ENCODE results near the gene THUMPD2. TPM values are rescaled to one million over a fixed set of nuclear protein-coding genes. Genes with fewer than 3 reads are reported as not detected.
"Not testable (repeated sequence)": the region's sequence is repeated elsewhere in the genome, so short reads cannot be mapped to it uniquely, and the experiment has no call there.

The THUMPD2 gene
- total RNA-seq, 2 experiments from 2014 or later, result 15.2 to 18.4 TPM

DNA sequence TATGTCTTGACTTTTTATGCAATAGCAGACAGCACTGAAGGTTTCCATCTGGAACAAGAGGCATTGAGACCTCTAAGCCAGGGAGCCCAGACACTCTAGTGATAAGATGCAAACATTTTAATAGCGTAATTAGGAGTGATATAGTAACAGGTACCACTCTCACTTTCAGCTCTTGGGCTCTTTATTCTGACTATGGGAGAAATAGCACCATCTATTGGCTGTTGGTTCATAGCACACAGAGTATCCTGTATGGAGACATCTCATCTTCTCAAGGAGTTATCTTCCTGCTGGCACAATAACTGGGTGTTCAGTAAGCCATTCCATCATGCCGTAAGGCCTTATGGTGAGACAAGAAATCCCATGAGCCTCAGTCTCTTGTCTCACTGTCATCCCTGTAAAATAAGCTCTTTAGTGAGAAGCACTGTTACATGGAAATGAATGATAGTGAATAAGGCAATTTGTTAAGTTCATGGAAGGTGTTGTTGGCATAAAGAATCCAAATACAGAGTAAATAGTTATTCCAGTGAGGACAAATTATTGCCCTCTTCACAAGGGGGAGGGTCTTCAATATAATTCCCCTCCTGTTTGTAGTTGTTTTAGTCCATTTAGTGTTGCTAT lies 48.3 kb downstream of the THUMPD2 start:
- peaks cover 11% of the 10 kb centered on the region for H3K4me1 Mint-ChIP-seq
- POLR2A ChIA-PET, result no interaction called here
- peaks cover 2% of the 10 kb centered on the region for H3K9me3 Mint-ChIP-seq (ENCODE audit: low read depth)
- no peak overlapping the region for H3K27ac Mint-ChIP-seq
- H3K36me3 Mint-ChIP-seq (ENCODE audit: low read depth), result peaks cover 24% of the 10 kb centered on the region
- no peak overlapping the region for H3K4me3 Mint-ChIP-seq
- H3K27me3 Mint-ChIP-seq, result peaks cover 3% of the 10 kb centered on the region
- DNase-seq, result no peak
- intact Hi-C loops (cut with DNase I, micrococcal nuclease), result loop anchor here (1.0 to 10.0 kb wide), 3 partner anchors 196 to 676 kb away; no protein-coding TSS in a partner anchor
- peak; percentile 37 for ATAC-seq
- CTCF ChIA-PET, result interaction anchor here (0.6 to 6.7 kb wide), 9 partner anchors 13 to 784 kb away, joined by 3 to 37 read pairs (median 3); no protein-coding TSS in a partner anchor

DNA sequence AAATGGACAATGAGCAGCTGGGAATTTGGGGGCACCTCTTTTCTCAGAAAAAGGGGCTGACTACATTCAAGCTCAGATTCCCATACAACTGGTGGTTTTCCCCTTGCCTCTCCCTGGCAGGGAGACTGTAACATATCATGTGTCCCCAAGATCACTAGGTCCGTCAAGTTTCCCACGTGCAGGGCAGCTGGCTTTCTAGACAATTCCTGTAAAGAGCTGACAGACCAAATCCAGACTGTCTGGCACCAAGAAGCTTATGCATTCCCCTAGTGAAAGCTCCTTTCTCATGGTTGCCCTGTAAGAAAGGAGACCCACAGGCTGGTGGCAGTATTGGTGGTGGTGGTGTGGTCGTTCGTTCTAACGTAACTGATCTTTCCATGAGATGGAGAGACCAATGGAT lies 48.8 kb downstream of the THUMPD2 start:
- Mint-ChIP-seq H3K4me3 (no peak overlapping the region), H3K36me3 (ENCODE audit: low read depth) (peaks cover 19% of the 10 kb centered on the region), H3K4me1 (peaks cover 11% of the 10 kb centered on the region), H3K9me3 (ENCODE audit: low read depth) (peaks cover 2% of the 10 kb centered on the region), H3K27ac (no peak overlapping the region), H3K27me3 (peaks cover 7% of the 10 kb centered on the region)
- POLR2A ChIA-PET, result no interaction called here
- ATAC-seq, result no peak
- no peak for DNase-seq
- CTCF ChIA-PET, result interaction anchor here (0.7 to 6.7 kb wide), 11 partner anchors 9 to 668 kb away, joined by 3 to 37 read pairs (median 4); no protein-coding TSS in a partner anchor
- intact Hi-C loops (cut with DNase I, micrococcal nuclease), result loop anchor here (1.0 to 10.0 kb wide), 3 partner anchors 195 to 675 kb away; no protein-coding TSS in a partner anchor

- no peak overlapping the region for H3K27ac Mint-ChIP-seq
- ATAC-seq, result peak; percentile 63
Observed at GRCh38 chr2:39728941-39729351, 50.1 kb downstream of the THUMPD2 start.

DNA sequence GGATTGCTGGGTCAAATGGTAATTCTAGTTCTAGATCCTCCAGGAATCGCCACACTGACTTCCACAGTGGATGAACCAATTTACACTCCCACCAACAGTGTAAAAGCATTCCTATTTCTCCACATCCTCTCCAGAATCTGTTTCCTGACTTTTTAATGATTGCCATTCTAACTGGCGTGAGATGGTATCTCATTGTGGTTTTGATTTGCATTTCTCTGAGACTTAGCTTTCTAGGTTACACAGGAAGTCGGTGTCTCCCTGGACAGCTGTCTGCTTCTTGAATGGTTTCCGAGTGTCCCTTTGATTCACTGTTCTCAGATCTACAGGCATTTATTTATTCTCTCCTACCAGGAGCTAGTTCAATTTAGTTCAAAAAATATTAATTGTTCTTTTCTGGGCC lies 51.0 kb downstream of the THUMPD2 start:
- intact Hi-C loops (cut with DNase I, micrococcal nuclease), result loop anchor here in 1 of 2 experiments (10.0 kb wide), 1 partner anchor 343 kb away; no protein-coding TSS in a partner anchor
- CTCF ChIA-PET, result interaction anchor here (0.6 to 6.7 kb wide), 3 partner anchors 10 to 349 kb away, joined by 3 to 37 read pairs (median 7); no protein-coding TSS in a partner anchor
- ATAC-seq, result not testable (repeated sequence)

More at GRCh38 chr2:39728941-39729351, 50.1 kb downstream of the THUMPD2 start:
- CTCF ChIA-PET, result interaction anchor here (0.6 to 6.7 kb wide), 9 partner anchors 10 to 467 kb away, joined by 3 to 37 read pairs (median 4); no protein-coding TSS in a partner anchor
- peak; percentile 71 for DNase-seq
- peaks cover 2% of the 10 kb centered on the region for H3K9me3 Mint-ChIP-seq (ENCODE audit: low read depth)
- peaks cover 11% of the 10 kb centered on the region for H3K27me3 Mint-ChIP-seq
- H3K36me3 Mint-ChIP-seq (ENCODE audit: low read depth), result peaks cover 7% of the 10 kb centered on the region
- intact Hi-C loops (cut with DNase I, micrococcal nuclease), result loop anchor here in 1 of 2 experiments (10.0 kb wide), 1 partner anchor 344 kb away; no protein-coding TSS in a partner anchor
- H3K4me1 Mint-ChIP-seq, result peaks cover 11% of the 10 kb centered on the region
- POLR2A ChIA-PET, result no interaction called here
- no peak overlapping the region for H3K4me3 Mint-ChIP-seq

GRCh38 chr2:39725401-39725800 lies 53.7 kb downstream of the THUMPD2 start:
- CTCF ChIA-PET, result no interaction called here
- no peak for DNase-seq
- peaks cover 16% of the 10 kb centered on the region for H3K27me3 Mint-ChIP-seq
- intact Hi-C loops (cut with DNase I, micrococcal nuclease), result loop anchor here in 1 of 2 experiments (10.0 kb wide), 1 partner anchor 341 kb away; no protein-coding TSS in a partner anchor
- peaks cover 11% of the 10 kb centered on the region for H3K4me1 Mint-ChIP-seq
- ATAC-seq, result no peak
- POLR2A ChIA-PET, result no interaction called here
- no peak overlapping the region for H3K27ac Mint-ChIP-seq
- H3K4me3 Mint-ChIP-seq, result no peak overlapping the region
- peaks cover 2% of the 10 kb centered on the region for H3K9me3 Mint-ChIP-seq (ENCODE audit: low read depth)
- H3K36me3 Mint-ChIP-seq (ENCODE audit: low read depth), result no peaks in the 10 kb centered on the region

More for the DNA sequence above, 51.0 kb downstream of the THUMPD2 start:
- Mint-ChIP-seq H3K4me1 (peaks cover 11% of the 10 kb centered on the region), H3K27me3 (peaks cover 11% of the 10 kb centered on the region)
- H3K36me3 Mint-ChIP-seq (ENCODE audit: low read depth); POLR2A ChIA-PET; DNase-seq; H3K4me3 Mint-ChIP-seq; H3K27ac Mint-ChIP-seq; H3K9me3 Mint-ChIP-seq (ENCODE audit: low read depth): not testable (repeated sequence)

GRCh38 chr2:39724828-39725144 lies 54.3 kb downstream of the THUMPD2 start:
- ChIA-PET POLR2A (no interaction called here), CTCF (interaction anchor here (0.7 kb wide), 1 partner anchor 175 kb away, joined by 3 read pairs; no protein-coding TSS in a partner anchor)
- H3K27ac Mint-ChIP-seq, result no peak overlapping the region
- H3K36me3 Mint-ChIP-seq (ENCODE audit: low read depth), result no peaks in the 10 kb centered on the region
- ATAC-seq (no peak), DNase-seq (no peak)
- peaks cover 18% of the 10 kb centered on the region for H3K27me3 Mint-ChIP-seq
- no peak overlapping the region for H3K4me3 Mint-ChIP-seq
- H3K4me1 Mint-ChIP-seq, result peaks cover 11% of the 10 kb centered on the region
- peaks cover 2% of the 10 kb centered on the region for H3K9me3 Mint-ChIP-seq (ENCODE audit: low read depth)
- intact Hi-C loops (cut with DNase I, micrococcal nuclease), result loop anchor here in 1 of 2 experiments (10.0 kb wide), 1 partner anchor 340 kb away; no protein-coding TSS in a partner anchor

DNA sequence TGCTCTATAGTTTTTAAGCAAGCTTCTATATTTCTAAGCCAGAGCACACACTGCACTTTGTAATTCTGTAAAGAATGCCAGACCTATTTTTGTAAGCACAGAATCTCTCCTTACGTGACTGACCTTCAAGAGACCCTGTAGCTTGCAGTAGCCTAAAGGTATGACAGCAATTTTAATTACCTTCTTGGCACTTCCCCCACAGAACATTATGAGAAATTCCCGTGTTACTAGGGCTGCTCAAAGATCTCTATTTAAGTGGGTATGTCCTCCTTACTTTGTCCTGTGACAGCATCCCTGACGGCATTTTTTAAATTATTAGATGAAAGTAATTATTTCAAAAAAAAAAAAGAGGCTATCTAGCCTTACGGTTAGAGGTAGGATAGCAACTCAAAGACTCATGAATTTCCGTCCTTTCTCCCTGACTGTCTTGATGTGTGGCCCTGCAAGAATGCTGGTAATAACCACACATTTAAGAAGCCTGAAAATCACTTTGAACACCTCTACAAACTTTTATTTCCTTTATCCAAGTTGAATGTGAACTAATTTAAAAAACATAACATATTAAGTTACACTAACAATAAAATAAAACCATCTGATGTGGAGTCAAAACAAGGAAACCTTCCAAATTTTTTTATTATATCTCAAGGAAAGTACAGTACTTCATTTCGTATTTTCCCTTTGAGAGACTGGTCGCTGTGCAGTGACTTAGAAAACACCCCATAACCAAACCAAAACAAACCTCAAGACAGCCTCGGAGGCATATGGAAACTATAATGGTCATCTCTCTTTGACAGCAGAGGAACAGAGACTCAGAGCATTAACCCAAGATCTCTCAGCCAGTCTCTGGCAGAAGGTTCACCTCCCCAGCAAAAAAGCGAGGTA lies 54.9 kb downstream of the THUMPD2 start:
- intact Hi-C loops (cut with DNase I, micrococcal nuclease), result loop anchor here in 1 of 2 experiments (10.0 kb wide), 1 partner anchor 339 kb away; no protein-coding TSS in a partner anchor
- H3K9me3 Mint-ChIP-seq (ENCODE audit: low read depth), result peaks cover 2% of the 10 kb centered on the region

GRCh38 chr2:39723497-39723896 lies 55.6 kb downstream of the THUMPD2 start:
- H3K4me1 Mint-ChIP-seq, result peaks cover 8% of the 10 kb centered on the region
- no peaks in the 10 kb centered on the region for H3K36me3 Mint-ChIP-seq (ENCODE audit: low read depth)
- intact Hi-C loops (cut with DNase I, micrococcal nuclease), result loop anchor here in 1 of 2 experiments (10.0 kb wide), 1 partner anchor 339 kb away; no protein-coding TSS in a partner anchor
- ATAC-seq (no peak), DNase-seq (no peak)
- no peak overlapping the region for H3K4me3 Mint-ChIP-seq
- ChIA-PET POLR2A (no interaction called here), CTCF (interaction anchor here (1.2 kb wide), 1 partner anchor 12 kb away, joined by 4 read pairs; no protein-coding TSS in a partner anchor)
- peaks cover 2% of the 10 kb centered on the region for H3K9me3 Mint-ChIP-seq (ENCODE audit: low read depth)
- peaks cover 18% of the 10 kb centered on the region for H3K27me3 Mint-ChIP-seq
- H3K27ac Mint-ChIP-seq, result no peak overlapping the region

More for the DNA sequence above, 54.9 kb downstream of the THUMPD2 start:
- DNase-seq, result no peak
- Mint-ChIP-seq H3K36me3 (ENCODE audit: low read depth) (no peaks in the 10 kb centered on the region), H3K4me3 (no peak overlapping the region), H3K4me1 (peaks cover 11% of the 10 kb centered on the region), H3K27me3 (peaks cover 18% of the 10 kb centered on the region), H3K27ac (no peak overlapping the region)
- CTCF ChIA-PET, result interaction anchor here (0.7 to 1.2 kb wide), 2 partner anchors 11 to 174 kb away, joined by 3 to 4 read pairs; no protein-coding TSS in a partner anchor
- ATAC-seq, result no peak
- POLR2A ChIA-PET, result no interaction called here

GRCh38 chr2:39720970-39721369 lies 58.1 kb downstream of the THUMPD2 start:
- CTCF ChIA-PET, result interaction anchor here (0.6 kb wide), 1 partner anchor 682 kb away, joined by 3 read pairs; no protein-coding TSS in a partner anchor
- ATAC-seq (no peak), DNase-seq (no peak)
- POLR2A ChIA-PET, result no interaction called here
- Mint-ChIP-seq H3K27ac (no peak overlapping the region), H3K36me3 (ENCODE audit: low read depth) (no peaks in the 10 kb centered on the region), H3K9me3 (ENCODE audit: low read depth) (no peaks in the 10 kb centered on the region), H3K27me3 (peaks cover 15% of the 10 kb centered on the region), H3K4me1 (peaks cover under 1% of the 10 kb centered on the region), H3K4me3 (no peak overlapping the region)
- intact Hi-C loops (cut with DNase I, micrococcal nuclease), result loop anchor here in 1 of 2 experiments (10.0 kb wide), 1 partner anchor 336 kb away; no protein-coding TSS in a partner anchor

DNA sequence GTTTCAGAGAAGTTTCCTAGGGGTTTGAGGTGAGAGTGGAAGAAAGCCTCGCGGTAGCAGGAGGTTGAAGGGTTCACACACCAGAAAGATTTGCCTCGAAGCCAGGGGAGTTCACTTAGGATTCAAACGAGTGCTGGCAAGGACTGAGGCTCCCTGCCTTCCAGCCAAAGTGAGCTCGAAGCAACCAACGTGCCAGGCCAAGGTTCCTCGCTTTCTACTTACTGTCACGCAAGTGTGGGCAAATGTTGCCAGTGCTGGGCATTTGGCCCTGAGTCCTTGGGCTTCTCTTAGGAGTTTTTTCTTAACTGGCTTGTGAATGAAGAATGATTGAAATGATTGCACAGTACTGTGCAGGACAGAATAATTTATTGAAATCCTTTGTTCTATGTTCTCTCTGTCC lies 59.7 kb downstream of the THUMPD2 start:
- Mint-ChIP-seq H3K4me1 (no peaks in the 10 kb centered on the region), H3K27ac (no peak overlapping the region), H3K9me3 (ENCODE audit: low read depth) (no peaks in the 10 kb centered on the region), H3K27me3 (peaks cover 7% of the 10 kb centered on the region), H3K4me3 (no peak overlapping the region), H3K36me3 (ENCODE audit: low read depth) (no peaks in the 10 kb centered on the region)
- ATAC-seq (no peak), DNase-seq (no peak)
- ChIA-PET CTCF (interaction anchor here (0.8 to 2.2 kb wide), 3 partner anchors 9 to 568 kb away, joined by 3 to 7 read pairs (median 3); no protein-coding TSS in a partner anchor), POLR2A (no interaction called here)
- intact Hi-C loops (cut with DNase I, micrococcal nuclease), result no loop called here

GRCh38 chr2:39718483-39718882 lies 60.6 kb downstream of the THUMPD2 start:
- intact Hi-C loops (cut with DNase I, micrococcal nuclease), result no loop called here
- Mint-ChIP-seq H3K27ac (no peak overlapping the region), H3K4me1 (no peaks in the 10 kb centered on the region), H3K9me3 (ENCODE audit: low read depth) (no peaks in the 10 kb centered on the region), H3K27me3 (peaks cover 7% of the 10 kb centered on the region), H3K36me3 (ENCODE audit: low read depth) (no peaks in the 10 kb centered on the region), H3K4me3 (no peak overlapping the region)
- ChIA-PET CTCF (interaction anchor here (1.2 to 2.2 kb wide), 4 partner anchors 9 to 25 kb away, joined by 3 to 7 read pairs (median 4); no protein-coding TSS in a partner anchor), POLR2A (no interaction called here)
- DNase-seq, result no peak
- no peak for ATAC-seq
